ENCODE measurements around the gene UNC13D. TPM values are rescaled to one million over a fixed set of nuclear protein-coding genes. Genes with fewer than 3 reads are reported as not detected.

The UNC13D gene
- total and polyA plus RNA-seq, 9 of the 15 experiments (the other 6 are each of a cell fraction or from before 2014, with no cell fraction given): 0.86 to 244 (median 69.2) TPM

- POLR2A ChIA-PET: interaction anchor here (1.9 to 8.5 kb wide), 4 partner anchors 8 to 66 kb away, joined by 9 to 145 read pairs (median 56); partner anchors contain the start of gene WBP2
- Histone ChIP-seq H3K79me2 (ENCODE audit: control insufficient read depth, insufficient read depth, low read length) (peaks cover 50% of the 10 kb centered on the region), H2AFZ (ENCODE audit: low read depth, low read length) (no peak overlapping the region), H3K4me2 (ENCODE audit: insufficient read depth, low read length) (peak overlapping the region; percentile 99), H3K9me3 (replicated peaks; ENCODE audit: control insufficient read depth, insufficient read depth, low read depth, low read length) (no peaks in the 10 kb centered on the region), H3K27me3 (ENCODE audit: control insufficient read depth in 2 of 2, insufficient read depth in 2 of 2, low read length in 2 of 2) (no peaks in the 10 kb centered on the region), H3K4me1 (replicated peaks in 1 of 2; ENCODE audit: control insufficient read depth in 2 of 2, insufficient read depth in 2 of 2, low read length in 2 of 2) (peaks cover 24 to 73% of the 10 kb centered on the region in 2 experiments), H3K36me3 (ENCODE audit: control insufficient read depth, insufficient read depth, low read length) (peaks cover 59% of the 10 kb centered on the region; the same call in 2 of the 3 replicates), H3K27ac (ENCODE audit: extremely low read depth, low read depth, low read length) (peak overlapping the region; percentile 95; the same call in 2 of the 3 replicates), H3K4me3 (peak overlapping the region; percentile 69; the same call in 1 of the 2 replicates), H3K9ac (ENCODE audit: insufficient read depth in 1 of 2, low read depth in 2 of 2, low read length in 2 of 2) (peak overlapping the region; percentile 95 to 98), H4K20me1 (replicated peaks; ENCODE audit: control insufficient read depth, insufficient read depth, low read length) (no peaks in the 10 kb centered on the region), H3K9me1 (ENCODE audit: control insufficient read depth, insufficient read depth, low read length) (no peaks in the 10 kb centered on the region)
- peak; percentile 59 for TF ChIP-seq POLR2G (IDR thresholded peaks at IDR 0.05; ENCODE audit: low read depth, low read length)
- no peak for TF ChIP-seq PTRF (tag; IDR thresholded peaks at IDR 0.05)
- TF ChIP-seq RBFOX2 (IDR thresholded peaks at IDR 0.05; ENCODE audit: low read depth, low read length): peak; percentile 63
- TF ChIP-seq SP1 (CRISPR knock-in tag; IDR thresholded peaks at IDR 0.05): 0 out of 2 replicates have a peak, but pooled peaks have one; percentile 6
- 75% methylated on average over 10 of the region's 18 CpGs for WGBS (ENCODE audit: insufficient coverage, low coverage, missing lambda C conversion rate)
- in situ Hi-C loops (cut with MboI): no loop called here
- intact Hi-C loops (cut with micrococcal nuclease): no loop called here
- FAIRE-seq (no peak), ATAC-seq (no peak), DNase-seq (ENCODE audit: extremely low read depth in 1 of 4, low spot score in 3 of 4) (no peak)
- no TSS peak for BruUV-seq (replicated peaks)
- CTCF ChIA-PET (ENCODE audit: low intra/inter-chr PET ratio): no interaction called here
Measured at GRCh38 chr17:75842411-75842810, 1.8 kb downstream of the UNC13D start.

GRCh38 chr17:75840799-75841164 lies 3.4 kb downstream of the UNC13D start:
- ATAC-seq (no peak), FAIRE-seq (no peak), DNase-seq (ENCODE audit: extremely low read depth in 1 of 4, low spot score in 3 of 4) (no peak)
- intact Hi-C loops (cut with micrococcal nuclease): no loop called here
- Histone ChIP-seq H2AFZ (ENCODE audit: low read depth, low read length) (no peak overlapping the region), H3K27me3 (ENCODE audit: control insufficient read depth in 2 of 2, insufficient read depth in 2 of 2, low read length in 2 of 2) (no peaks in the 10 kb centered on the region), H3K9ac (ENCODE audit: insufficient read depth in 1 of 2, low read depth in 2 of 2, low read length in 2 of 2) (peak overlapping the region in 1 of 2 experiments; percentile 74; a peak in 2 of 4 replicates), H4K20me1 (replicated peaks; ENCODE audit: control insufficient read depth, insufficient read depth, low read length) (no peaks in the 10 kb centered on the region), H3K9me1 (ENCODE audit: control insufficient read depth, insufficient read depth, low read length) (no peaks in the 10 kb centered on the region), H3K27ac (ENCODE audit: extremely low read depth, low read depth, low read length) (no peak overlapping the region), H3K4me1 (replicated peaks in 1 of 2; ENCODE audit: control insufficient read depth in 2 of 2, insufficient read depth in 2 of 2, low read length in 2 of 2) (peaks cover 18 to 65% of the 10 kb centered on the region in 2 experiments), H3K79me2 (ENCODE audit: control insufficient read depth, insufficient read depth, low read length) (peaks cover 45% of the 10 kb centered on the region), H3K36me3 (ENCODE audit: control insufficient read depth, insufficient read depth, low read length) (peaks cover 57% of the 10 kb centered on the region; the same call in 2 of the 3 replicates), H3K9me3 (replicated peaks; ENCODE audit: control insufficient read depth, insufficient read depth, low read depth, low read length) (no peaks in the 10 kb centered on the region), H3K4me3 (no peak overlapping the region), H3K4me2 (ENCODE audit: insufficient read depth, low read length) (no peak overlapping the region)
- CTCF ChIA-PET (ENCODE audit: low intra/inter-chr PET ratio): no interaction called here
- in situ Hi-C loops (cut with MboI): no loop called here
- POLR2A ChIA-PET: interaction anchor here (0.7 to 1.4 kb wide), 8 partner anchors 9 to 67 kb away, joined by 3 to 5 read pairs (median 4); partner anchors contain the start of gene WBP2
- WGBS (ENCODE audit: insufficient coverage, low coverage, missing lambda C conversion rate): 88% methylated on average over 5 of the region's 7 CpGs
- BruUV-seq (replicated peaks): no TSS peak
- TF ChIP-seq SNIP1 (IDR thresholded peaks at IDR 0.05; ENCODE audit: low read depth) (no peak), ETS1 (conservative IDR thresholded peaks at IDR 0.05; ENCODE audit: control insufficient read depth, low read depth, low read length) (no peak), BRD4 (IDR thresholded peaks at IDR 0.05) (no peak), E2F3 (CRISPR knock-in tag; IDR thresholded peaks at IDR 0.05) (no peak), CXXC5 (CRISPR knock-in tag; IDR thresholded peaks at IDR 0.05) (no peak), SMAD2 (IDR thresholded peaks at IDR 0.05; ENCODE audit: low read depth, low read length) (no peak), BCLAF1 (IDR thresholded peaks at IDR 0.05; ENCODE audit: borderline replicate concordance in 1 of 2, control insufficient read depth in 1 of 2, low read depth in 2 of 2, low read length in 1 of 2) (no peak)
